Esophagus muscularis mucosa (tissue), 4 donors: Measurements from ENCODE around the gene UBE2G1. TPM values are rescaled to one million over a fixed set of nuclear protein-coding genes. Genes with fewer than 3 reads are reported as not detected.
"Not testable (repeated sequence)": the region's sequence is repeated elsewhere in the genome, so short reads cannot be mapped to it uniquely, and the experiment has no call there.

Experiments used
- DNase-seq: peaks from one replicate; pipeline ENCODE4 v3.0.0-alpha.2; 2017; ENCODE audit errors: extremely low spot score
- H3K27ac ChIP-seq, 4 donors: fragments of 200-600 bp; sonication (generic); replicated peaks in 1 of 4; 1 replicate in 3 of 4; 2 replicates in 1 of 4; pipeline ENCODE4 v1.5.1; 2016 to 2019; ENCODE audit warnings: mild to moderate bottlenecking in 1 of 4
- H3K27me3 ChIP-seq, 4 donors: fragments of 200-600 bp; sonication (generic); one replicate each; pipeline versions ENCODE4 v1.5.1 to v1.6.0; 2016 to 2019
- H3K36me3 ChIP-seq, 4 donors: fragments of 200-600 bp; sonication (generic); one replicate each; pipeline ENCODE4 v1.5.1; 2016 to 2019
- H3K4me1 ChIP-seq, 4 donors: fragments of 200-600 bp; sonication (generic); one replicate each; pipeline ENCODE4 v1.5.1; 2016 to 2019
- H3K4me3 ChIP-seq, 4 donors: fragments of 200-600 bp; sonication (generic); 1 replicate in 2 of 4; 2 replicates in 2 of 4; pipeline ENCODE4 v1.5.1; 2016 to 2019; ENCODE audit warnings: mild to moderate bottlenecking in 4 of 4, moderate library complexity in 1 of 4
- H3K9me3 ChIP-seq, 4 donors: fragments of 200-600 bp; sonication (generic); 1 replicate in 3 of 4; 2 replicates in 1 of 4; pipeline ENCODE4 v1.5.1; 2016 to 2019
- CTCF ChIP-seq, 3 experiments: fragments of 200-600 bp in 2 of 3; fragments of 450-650 bp in 1 of 3; sonication (generic) in 2 of 3; IDR thresholded peaks; one replicate each; pipeline ENCODE4 v1.5.1; 2017 to 2019; ENCODE audit warnings: antibody characterized with exemption in 3 of 3, mild to moderate bottlenecking in 2 of 3, moderate library complexity in 1 of 3
- EP300 ChIP-seq: sonication (generic); formaldehyde crosslinking; IDR thresholded peaks from one replicate; pipeline ENCODE4 v1.6.1; 2017; ENCODE audit warnings: antibody characterized with exemption
- POLR2A ChIP-seq: fragments of 450-650 bp; IDR thresholded peaks from one replicate; pipeline ENCODE4 v1.6.1; 2017; ENCODE audit warnings: antibody characterized with exemption, moderate library complexity, mild to moderate bottlenecking, low read depth
- POLR2AphosphoS5 ChIP-seq, 2 donors: sonication (generic); formaldehyde crosslinking; IDR thresholded peaks; one replicate each; pipeline ENCODE4 v1.6.1; 2017; ENCODE audit warnings: antibody characterized with exemption in 2 of 2
- WGBS: methylation state at CpG from one replicate; pipeline ENCODE4 v1.1.5; 2018; 5-methylcytosine and 5-hydroxymethylcytosine counted together
- intact Hi-C: fragments of 100-400 bp; cut with DNase I; formaldehyde crosslinking; loops from one replicate; pipeline ENCODE4 v1.15.1; 2023
- total RNA-seq, 4 donors: library from RNA; depleted of rRNA; stranded (reverse); fragments of >200 nt; gene quantifications; one replicate each; pipeline versions ENCODE4 v1.1.0 to v1.2.1, GENCODE V29; 2016

The UBE2G1 gene
- total RNA-seq, 4 donors from 2014 or later: 53.7 to 84.3 (median 61.2) TPM

GRCh38 chr17:4357030-4357628, 9.3 kb downstream of the UBE2G1 start:
- intact Hi-C loops: no loop called here
- peaks cover 34 to 91% (median 84%) of the 10 kb centered on the region in 4 donors for H3K4me1 ChIP-seq
- H3K27me3 ChIP-seq: no peaks in the 10 kb centered on the region
- H3K4me3 ChIP-seq: no peak overlapping the region
- no peak overlapping the region for H3K27ac ChIP-seq
- H3K9me3 ChIP-seq: no peaks in the 10 kb centered on the region
- TF ChIP-seq EP300 (no peak), POLR2AphosphoS5 (IDR thresholded peaks at IDR 0.05) (no peak), CTCF (IDR thresholded peaks at IDR 0.05) (no peak), POLR2A (no peak)
- 94% methylated on average over 3 of the region's 3 CpGs for WGBS
- peaks cover 0 to 7% (median 0%) of the 10 kb centered on the region in 4 donors for H3K36me3 ChIP-seq
- DNase-seq: no peak

GRCh38 chr17:4354862-4355514, 11.5 kb downstream of the UBE2G1 start:
- Histone ChIP-seq H3K27ac (no peak overlapping the region), H3K36me3 (no peaks in the 10 kb centered on the region), H3K27me3 (no peaks in the 10 kb centered on the region), H3K4me1 (peaks cover 44 to 91% (median 84%) of the 10 kb centered on the region in 4 donors), H3K9me3 (no peaks in the 10 kb centered on the region), H3K4me3 (no peak overlapping the region)
- intact Hi-C loops: no loop called here
- no peak for DNase-seq
- 89% methylated on average over 11 of the region's 11 CpGs for WGBS
- TF ChIP-seq POLR2AphosphoS5 (IDR thresholded peaks at IDR 0.05) (no peak), CTCF (IDR thresholded peaks at IDR 0.05) (no peak), POLR2A (no peak), EP300 (no peak)

- no peak for DNase-seq
- TF ChIP-seq POLR2A: no peak
- TF ChIP-seq EP300: no peak
- TF ChIP-seq POLR2AphosphoS5 (IDR thresholded peaks at IDR 0.05): no peak
- TF ChIP-seq CTCF (IDR thresholded peaks at IDR 0.05): no peak
- H3K27me3 ChIP-seq: no peaks in the 10 kb centered on the region
- H3K27ac ChIP-seq: no peak overlapping the region
- intact Hi-C loops: no loop called here
- no peak overlapping the region for H3K4me3 ChIP-seq
- no peaks in the 10 kb centered on the region for H3K9me3 ChIP-seq
- no peaks in the 10 kb centered on the region for H3K36me3 ChIP-seq
- 55% methylated on average over 2 of the region's 2 CpGs for whole genome bisulfite sequencing
- H3K4me1 ChIP-seq: peaks cover 39 to 91% (median 79%) of the 10 kb centered on the region in 4 donors
These were observed 12.3 kb downstream of the UBE2G1 start for GRCh38 chr17:4354206-4354605.

GRCh38 chr17:4350214-4350613, 16.3 kb downstream of the UBE2G1 start:
- H3K36me3 ChIP-seq, DNase-seq, H3K27ac ChIP-seq, H3K4me3 ChIP-seq, H3K27me3 ChIP-seq, H3K9me3 ChIP-seq, intact Hi-C loops: not testable (repeated sequence)
- WGBS: 100% methylated on average over 2 of the region's 2 CpGs
- H3K4me1 ChIP-seq: peaks cover 30 to 89% (median 69%) of the 10 kb centered on the region in 4 donors

DNA sequence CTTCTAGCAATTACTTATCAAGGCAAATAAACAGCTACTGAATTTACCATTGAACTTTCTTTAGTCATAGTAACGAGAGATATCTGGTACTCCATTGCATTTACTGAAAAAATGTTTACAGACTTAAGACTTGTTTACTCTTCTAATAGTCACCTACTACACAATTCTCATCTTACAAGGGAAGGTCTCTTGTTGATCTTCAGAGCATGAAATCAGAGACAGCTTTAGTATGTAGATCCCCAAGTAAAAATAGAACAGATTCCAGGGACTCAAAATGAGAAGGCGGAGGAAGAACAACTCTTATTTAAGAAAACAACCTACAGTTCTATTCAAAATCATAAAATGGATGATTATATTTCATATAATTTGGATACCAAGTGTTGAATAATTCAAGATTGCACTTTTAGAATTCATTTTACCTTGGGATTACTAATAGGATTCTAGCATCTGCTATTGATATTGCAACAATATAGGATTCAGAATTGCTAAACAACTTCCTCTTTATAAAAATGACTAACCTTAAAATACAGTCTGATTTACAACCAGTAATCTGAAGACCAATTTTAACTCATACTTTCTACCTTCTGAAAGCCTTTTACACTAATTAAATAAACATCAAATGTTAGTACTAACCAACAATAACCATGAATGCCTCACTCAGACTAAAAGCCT, 20.8 kb downstream of the UBE2G1 start:
- Histone ChIP-seq H3K9me3 (no peaks in the 10 kb centered on the region), H3K27me3 (no peaks in the 10 kb centered on the region), H3K36me3 (no peaks in the 10 kb centered on the region), H3K27ac (no peak overlapping the region), H3K4me1 (peaks cover 39 to 88% (median 74%) of the 10 kb centered on the region in 4 donors), H3K4me3 (no peak overlapping the region)
- no peak for DNase-seq
- 72% methylated on average over 2 of the region's 2 CpGs for WGBS
- intact Hi-C loops: no loop called here
- TF ChIP-seq CTCF (IDR thresholded peaks at IDR 0.05) (no peak), POLR2A (no peak), POLR2AphosphoS5 (IDR thresholded peaks at IDR 0.05) (no peak), EP300 (no peak)
